Bone marrow (tissue), 2 donors: Measurements from ENCODE around the gene SLC13A2.

Source experiments
- DNase-seq, 2 donors: peaks; one replicate each; lab custom pipeline; 2025; lab: John Stamatoyannopoulos, UW

Gene SLC13A2

GRCh38 chr17:28470914-28471366, 2.5 kb upstream of the SLC13A2 start:
- no peak for DNase-seq

- no peak for DNase-seq
Observed at GRCh38 chr17:28471531-28472342, 1.7 kb upstream of the SLC13A2 start.

- no peak for DNase-seq
Observed at GRCh38 chr17:28472871-28473497, 460 bp upstream of the SLC13A2 start.

- no peak for DNase-seq
Observed at GRCh38 chr17:28474111-28474531, 677 bp downstream of the SLC13A2 start.

- no peak for DNase-seq
Observed at GRCh38 chr17:28475151-28475900, 1.9 kb downstream of the SLC13A2 start.

GRCh38 chr17:28476076-28476865, 2.8 kb downstream of the SLC13A2 start:
- DNase-seq, result no peak

GRCh38 chr17:28477928-28478327, 4.5 kb downstream of the SLC13A2 start:
- no peak for DNase-seq

GRCh38 chr17:28478712-28479615, 5.5 kb downstream of the SLC13A2 start:
- no peak for DNase-seq

- DNase-seq, result no peak
Observed at GRCh38 chr17:28480278-28480677, 6.8 kb downstream of the SLC13A2 start.

GRCh38 chr17:28480799-28481571, 7.5 kb downstream of the SLC13A2 start:
- no peak for DNase-seq

GRCh38 chr17:28482551-28483199, 9.2 kb downstream of the SLC13A2 start:
- no peak for DNase-seq

GRCh38 chr17:28484296-28484695, 10.9 kb downstream of the SLC13A2 start:
- DNase-seq, result no peak

- no peak for DNase-seq
Observed at GRCh38 chr17:28485049-28485448, 11.6 kb downstream of the SLC13A2 start.

GRCh38 chr17:28487881-28488532, 14.6 kb downstream of the SLC13A2 start:
- DNase-seq, result no peak

GRCh38 chr17:28488533-28489276, 15.3 kb downstream of the SLC13A2 start:
- DNase-seq, result no peak

- DNase-seq, result no peak
Observed at GRCh38 chr17:28491286-28491685, 17.8 kb downstream of the SLC13A2 start.

- DNase-seq, result no peak
Observed at GRCh38 chr17:28491860-28492259, 18.4 kb downstream of the SLC13A2 start.
